ENCODE results near the gene WNK1.

Gene WNK1

GRCh38 chr12:729221-729620, 23.2 kb upstream of the WNK1 start:
- no peak for TF ChIP-seq CTCF (IDR thresholded peaks at IDR 0.05; ENCODE audit: low read depth, low read length)
- no peak overlapping the region for H3K4me3 ChIP-seq (ENCODE audit: low read depth, low read length)

GRCh38 chr12:730550-730949, 21.8 kb upstream of the WNK1 start:
- no peak for TF ChIP-seq CTCF (IDR thresholded peaks at IDR 0.05; ENCODE audit: low read depth, low read length)
- no peak overlapping the region for H3K4me3 ChIP-seq (ENCODE audit: low read depth, low read length)

- no peak for TF ChIP-seq CTCF (IDR thresholded peaks at IDR 0.05; ENCODE audit: low read depth, low read length)
- no peak overlapping the region for H3K4me3 ChIP-seq (ENCODE audit: low read depth, low read length)
Measured at GRCh38 chr12:737122-737739, 15.1 kb upstream of the WNK1 start.

GRCh38 chr12:738712-739111, 13.7 kb upstream of the WNK1 start:
- no peak for TF ChIP-seq CTCF (IDR thresholded peaks at IDR 0.05; ENCODE audit: low read depth, low read length)
- H3K4me3 ChIP-seq (ENCODE audit: low read depth, low read length), result no peak overlapping the region

GRCh38 chr12:739349-739748, 13.0 kb upstream of the WNK1 start:
- H3K4me3 ChIP-seq (ENCODE audit: low read depth, low read length), result no peak overlapping the region
- TF ChIP-seq CTCF (IDR thresholded peaks at IDR 0.05; ENCODE audit: low read depth, low read length), result no peak

- H3K4me3 ChIP-seq (ENCODE audit: low read depth, low read length), result no peak overlapping the region
- no peak for TF ChIP-seq CTCF (IDR thresholded peaks at IDR 0.05; ENCODE audit: low read depth, low read length)
Measured at GRCh38 chr12:740921-741320, 11.5 kb upstream of the WNK1 start.

- TF ChIP-seq CTCF (IDR thresholded peaks at IDR 0.05; ENCODE audit: low read depth, low read length), result no peak
- H3K4me3 ChIP-seq (ENCODE audit: low read depth, low read length), result no peak overlapping the region
Measured at GRCh38 chr12:749751-750270, 2.6 kb upstream of the WNK1 start.

Data from WI38 (cell line).